Neural progenitor cell (in vitro differentiated cells): ENCODE measurements around the gene TADA3. TPM values are rescaled to one million over a fixed set of nuclear protein-coding genes. Genes with fewer than 3 reads are reported as not detected.

ENCODE experiments used
- DNase-seq: peaks from one replicate; pipeline ENCODE4 v3.0.0-alpha.2; 2016; ENCODE audit warnings: low spot score
- H2AFZ ChIP-seq: fragments of 200-600 bp; sonication (generic); replicated peaks from 2 replicates; pipeline ENCODE4 v1.6.1; 2016; ENCODE audit warnings: antibody characterized with exemption
- H3F3A ChIP-seq: fragments of 200-600 bp; sonication (generic); 2 replicates; pipeline ENCODE4 v1.6.1; 2016; ENCODE audit warnings: antibody characterized with exemption, low read depth
- H3K27ac ChIP-seq: fragments of 200-600 bp; sonication (generic); 2 replicates; pipeline ENCODE4 v1.5.1; 2016; ENCODE audit warnings: mild to moderate bottlenecking
- H3K27me3 ChIP-seq: fragments of 200-600 bp; sonication (generic); 2 replicates; pipeline ENCODE4 v1.6.1; 2016; ENCODE audit warnings: mild to moderate bottlenecking, moderate library complexity
- H3K36me3 ChIP-seq: fragments of 200-600 bp; sonication (generic); 2 replicates; pipeline ENCODE4 v1.5.1; 2016
- H3K4me1 ChIP-seq: fragments of 200-600 bp; sonication (generic); 2 replicates; pipeline ENCODE4 v1.6.1; 2016; ENCODE audit warnings: mixed run types
- H3K4me2 ChIP-seq: fragments of 200-600 bp; sonication (generic); 2 replicates; pipeline ENCODE4 v1.6.1; 2016
- H3K4me3 ChIP-seq: fragments of 200-600 bp; sonication (generic); 2 replicates; pipeline ENCODE4 v1.5.1; 2016
- H3K79me2 ChIP-seq: fragments of 200-600 bp; sonication (generic); 2 replicates; pipeline ENCODE4 v1.6.1; 2016; ENCODE audit warnings: low read depth
- H3K9ac ChIP-seq: fragments of 200-600 bp; sonication (generic); 2 replicates; pipeline ENCODE4 v1.6.1; 2016
- H3K9me3 ChIP-seq: fragments of 200-600 bp; sonication (generic); 2 replicates; pipeline ENCODE4 v1.5.1; 2016; ENCODE audit warnings: low read depth
- H4K20me1 ChIP-seq: fragments of 200-600 bp; sonication (generic); 2 replicates; pipeline ENCODE4 v1.6.1; 2016; ENCODE audit warnings: low read depth
- H3K27ac Mint-ChIP-seq: 3 replicates; pipeline ENCODE4 v1.8.0; 2021; ENCODE audit warnings: mixed read lengths
- H3K27me3 Mint-ChIP-seq: 2 replicates; pipeline ENCODE4 v1.8.0; 2022; ENCODE audit warnings: low read depth, mild to moderate bottlenecking, inconsistent platforms, moderate library complexity, mixed read lengths; ENCODE audit not compliant: insufficient read depth
- H3K36me3 Mint-ChIP-seq: 3 replicates; pipeline ENCODE4 v1.8.0; 2021; ENCODE audit warnings: mixed read lengths
- H3K4me1 Mint-ChIP-seq: 3 replicates; pipeline ENCODE4 v1.8.0; 2021; ENCODE audit warnings: mixed read lengths
- H3K4me3 Mint-ChIP-seq: 3 replicates; pipeline ENCODE4 v1.8.0; 2021; ENCODE audit warnings: mild to moderate bottlenecking, moderate library complexity, mixed read lengths
- H3K9me3 Mint-ChIP-seq: 3 replicates; pipeline ENCODE4 v1.8.0; 2020; ENCODE audit warnings: mixed read lengths
- EZH2 ChIP-seq: fragments of 200-600 bp; sonication (generic); IDR thresholded peaks from 2 replicates; pipeline ENCODE4 v1.6.1; 2017; ENCODE audit warnings: antibody characterized with exemption, mild to moderate bottlenecking, moderate library complexity
- EZH2phosphoT487 ChIP-seq: fragments of 200-600 bp; sonication (generic); IDR thresholded peaks from 2 replicates; pipeline ENCODE4 v1.6.1; 2017; ENCODE audit warnings: antibody characterized with exemption
- total RNA-seq: library from RNA; depleted of rRNA; stranded (reverse); fragments of >200 nt; gene quantifications from 2 replicates; pipeline ENCODE4 v1.2.3, GENCODE V29; 2015; ENCODE audit warnings: low replicate concordance
- TF ChIP-seq, protein P1 (sequence below): fragments of 200-600 bp; sonication (generic); IDR thresholded peaks from 2 replicates; pipeline ENCODE4 v1.5.1; 2017; ENCODE audit warnings: antibody characterized with exemption, mild to moderate bottlenecking

Gene TADA3
- total RNA-seq, 1 donor from 2014 or later = 50.8 TPM

DNA sequence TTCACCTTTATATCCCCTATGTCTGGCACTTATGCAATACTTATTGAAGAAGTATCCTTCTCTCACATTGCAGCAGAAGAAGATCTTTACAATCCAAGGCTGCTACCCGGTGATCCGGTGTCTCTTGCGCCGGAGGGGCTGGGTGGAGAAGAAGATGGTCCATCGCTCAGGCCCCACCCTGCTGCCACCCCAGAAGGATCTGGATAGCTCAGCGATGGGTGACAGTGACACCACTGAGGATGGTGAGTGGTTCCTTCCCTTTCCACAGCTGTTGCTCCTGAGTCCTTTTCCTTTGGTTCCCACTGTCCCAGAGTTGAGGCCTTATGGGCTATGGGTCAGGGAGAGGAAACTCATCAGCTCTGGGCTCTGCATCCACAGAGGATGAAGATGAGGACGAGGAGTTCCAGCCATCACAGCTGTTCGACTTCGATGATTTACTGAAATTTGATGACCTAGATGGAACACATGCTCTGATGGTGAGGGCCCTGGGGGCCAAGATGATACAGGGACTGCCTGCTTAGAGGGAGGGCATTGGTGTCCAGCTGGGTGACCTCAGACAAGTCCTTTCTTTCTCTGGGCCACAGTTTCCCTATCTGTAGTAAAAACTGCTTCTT, 20.7 kb upstream of the TADA3 start:
- Histone ChIP-seq H3K27ac (no peak overlapping the region), H3K36me3 (no peaks in the 10 kb centered on the region), H3F3A (peaks cover 17% of the 10 kb centered on the region), H3K4me2 (no peak overlapping the region), H3K4me1 (peaks cover 17% of the 10 kb centered on the region), H2AFZ (no peak overlapping the region), H3K9me3 (no peaks in the 10 kb centered on the region), H3K27me3 (peaks cover 14% of the 10 kb centered on the region), H4K20me1 (no peaks in the 10 kb centered on the region), H3K4me3 (no peak overlapping the region), H3K9ac (no peak overlapping the region), H3K79me2 (no peaks in the 10 kb centered on the region)
- Mint-ChIP-seq H3K36me3 (peaks cover 3% of the 10 kb centered on the region), H3K9me3 (no peaks in the 10 kb centered on the region), H3K27ac (no peak overlapping the region), H3K4me3 (no peak overlapping the region), H3K27me3 (peaks cover 10% of the 10 kb centered on the region), H3K4me1 (peaks cover 27% of the 10 kb centered on the region)
- DNase-seq = no peak
- no peak for TF ChIP-seq EZH2
- TF ChIP-seq EZH2phosphoT487 = no peak
- TF ChIP-seq, protein P1, sequence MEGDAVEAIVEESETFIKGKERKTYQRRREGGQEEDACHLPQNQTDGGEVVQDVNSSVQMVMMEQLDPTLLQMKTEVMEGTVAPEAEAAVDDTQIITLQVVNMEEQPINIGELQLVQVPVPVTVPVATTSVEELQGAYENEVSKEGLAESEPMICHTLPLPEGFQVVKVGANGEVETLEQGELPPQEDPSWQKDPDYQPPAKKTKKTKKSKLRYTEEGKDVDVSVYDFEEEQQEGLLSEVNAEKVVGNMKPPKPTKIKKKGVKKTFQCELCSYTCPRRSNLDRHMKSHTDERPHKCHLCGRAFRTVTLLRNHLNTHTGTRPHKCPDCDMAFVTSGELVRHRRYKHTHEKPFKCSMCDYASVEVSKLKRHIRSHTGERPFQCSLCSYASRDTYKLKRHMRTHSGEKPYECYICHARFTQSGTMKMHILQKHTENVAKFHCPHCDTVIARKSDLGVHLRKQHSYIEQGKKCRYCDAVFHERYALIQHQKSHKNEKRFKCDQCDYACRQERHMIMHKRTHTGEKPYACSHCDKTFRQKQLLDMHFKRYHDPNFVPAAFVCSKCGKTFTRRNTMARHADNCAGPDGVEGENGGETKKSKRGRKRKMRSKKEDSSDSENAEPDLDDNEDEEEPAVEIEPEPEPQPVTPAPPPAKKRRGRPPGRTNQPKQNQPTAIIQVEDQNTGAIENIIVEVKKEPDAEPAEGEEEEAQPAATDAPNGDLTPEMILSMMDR = no peak

DNA sequence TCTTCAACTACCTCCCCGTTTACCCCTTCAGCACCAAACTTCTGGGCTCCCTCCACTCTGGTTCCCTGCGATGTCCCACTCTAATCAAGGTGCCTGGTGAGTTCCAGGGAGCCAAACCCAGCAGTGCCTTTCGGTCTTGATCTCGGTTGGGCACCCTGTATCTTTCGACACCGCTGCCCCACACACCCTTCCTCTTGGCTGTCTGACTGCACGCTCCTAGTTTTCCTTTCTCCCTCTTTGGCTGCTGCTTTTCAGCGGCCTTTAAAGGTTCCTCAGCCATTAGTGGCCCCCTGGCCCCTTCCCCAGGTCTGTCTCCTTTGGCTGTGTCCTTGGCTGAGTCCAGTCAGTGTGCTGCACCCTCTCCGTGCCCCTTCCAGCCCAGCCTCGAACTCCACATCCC, 18.6 kb upstream of the TADA3 start:
- peaks cover 38% of the 10 kb centered on the region for H3F3A ChIP-seq
- H3K27ac ChIP-seq = no peak overlapping the region
- Mint-ChIP-seq H3K36me3 (peaks cover 5% of the 10 kb centered on the region), H3K4me1 (peaks cover 30% of the 10 kb centered on the region), H3K4me3 (peak overlapping the region; percentile 71), H3K27me3 (peaks cover under 1% of the 10 kb centered on the region), H3K9me3 (no peaks in the 10 kb centered on the region), H3K27ac (peak overlapping the region; percentile 85)
- H4K20me1 ChIP-seq = no peaks in the 10 kb centered on the region
- no peak overlapping the region for H3K9ac ChIP-seq
- H2AFZ ChIP-seq = no peak overlapping the region
- no peaks in the 10 kb centered on the region for H3K9me3 ChIP-seq
- no peaks in the 10 kb centered on the region for H3K36me3 ChIP-seq
- peaks cover 14% of the 10 kb centered on the region for H3K27me3 ChIP-seq
- peaks cover 35% of the 10 kb centered on the region for H3K4me1 ChIP-seq
- TF ChIP-seq, protein P1 = no peak
- TF ChIP-seq EZH2phosphoT487 = no peak
- no peak for TF ChIP-seq EZH2
- peak overlapping the region; percentile 90 for H3K4me2 ChIP-seq
- peak overlapping the region; percentile 69 for H3K4me3 ChIP-seq
- DNase-seq = no peak
- no peaks in the 10 kb centered on the region for H3K79me2 ChIP-seq

DNA sequence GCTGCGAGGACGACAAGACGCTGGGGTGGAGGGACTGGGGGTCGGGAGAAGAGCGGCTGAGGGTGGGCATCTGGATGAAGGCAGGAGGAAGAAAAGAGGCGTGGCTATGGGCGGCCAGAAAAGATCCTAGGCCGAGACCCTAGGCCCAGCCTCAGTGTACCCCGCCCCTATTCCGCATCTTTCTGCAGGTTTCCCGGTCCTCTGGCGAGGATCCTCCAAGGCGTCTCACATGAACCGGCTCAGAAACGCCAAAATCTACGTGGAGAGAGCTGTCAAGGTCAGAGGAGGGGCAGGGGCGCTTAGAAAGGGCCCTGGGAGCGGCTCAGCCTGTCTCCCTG, 18.1 kb upstream of the TADA3 start:
- Histone ChIP-seq H3K9me3 (no peaks in the 10 kb centered on the region), H3K27ac (no peak overlapping the region), H3K79me2 (no peaks in the 10 kb centered on the region), H3K4me3 (peak overlapping the region; percentile 69), H3K4me1 (peaks cover 35% of the 10 kb centered on the region), H3K9ac (peak overlapping the region; percentile 36), H3K4me2 (peak overlapping the region; percentile 90), H3F3A (peaks cover 41% of the 10 kb centered on the region), H4K20me1 (no peaks in the 10 kb centered on the region), H3K36me3 (no peaks in the 10 kb centered on the region), H2AFZ (peak overlapping the region; percentile 85), H3K27me3 (peaks cover 14% of the 10 kb centered on the region)
- Mint-ChIP-seq H3K4me3 (peak overlapping the region; percentile 71), H3K27me3 (no peaks in the 10 kb centered on the region), H3K4me1 (peaks cover 30% of the 10 kb centered on the region), H3K9me3 (no peaks in the 10 kb centered on the region), H3K27ac (no peak overlapping the region), H3K36me3 (peaks cover 5% of the 10 kb centered on the region)
- DNase-seq = peak; percentile 62
- TF ChIP-seq EZH2 = peak; percentile 34
- TF ChIP-seq EZH2phosphoT487 = no peak

DNA sequence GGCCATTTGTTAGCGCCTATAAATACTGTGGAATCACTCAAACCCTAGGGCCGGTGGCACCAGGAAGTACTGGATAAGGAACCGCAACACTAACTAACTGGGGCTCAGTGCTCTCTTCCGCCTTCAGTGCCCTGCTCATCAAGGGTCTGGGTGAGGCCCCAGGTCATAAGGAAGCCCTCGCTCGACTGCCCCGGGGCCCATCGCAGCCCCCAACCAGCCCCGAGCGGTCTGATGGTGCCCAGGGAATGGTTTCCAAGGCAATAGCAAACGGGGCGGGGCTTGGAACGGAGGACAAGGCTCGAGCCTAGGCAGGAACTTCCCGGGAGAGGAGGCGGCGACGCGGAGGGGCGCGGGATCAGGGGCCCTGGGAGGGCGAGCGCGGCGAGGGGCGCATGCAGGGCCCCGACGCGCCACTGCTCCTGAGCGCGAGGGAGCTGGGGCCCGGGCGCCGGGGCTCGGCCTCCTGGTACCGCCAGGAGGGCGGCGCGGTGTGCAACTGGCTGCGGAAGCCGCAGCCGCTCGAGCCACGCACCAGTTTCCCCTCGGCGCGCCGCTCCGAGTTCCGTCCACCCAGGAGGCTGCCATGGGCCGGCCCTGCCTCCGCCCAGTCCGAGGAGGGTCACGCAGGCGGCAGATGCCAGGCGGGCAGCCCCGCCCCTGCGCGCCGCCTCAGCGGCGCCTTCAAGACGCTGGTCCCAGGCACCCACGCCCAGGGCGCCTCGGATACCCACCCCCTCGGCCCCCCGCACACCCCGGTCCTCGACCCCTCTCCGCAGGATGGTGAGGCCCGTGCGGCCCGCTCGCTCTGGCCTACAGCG, 17.6 kb upstream of the TADA3 start, which contains the start of gene TTLL3:
Gene TTLL3 (plus strand): TSS at position 648 of the 818 bp plus-strand sequence. CDS start 400 bp downstream, outside the sequence.
- Mint-ChIP-seq H3K9me3 (no peaks in the 10 kb centered on the region), H3K27me3 (peaks cover under 1% of the 10 kb centered on the region), H3K27ac (peak within 1 kb of the TSS; percentile 85), H3K4me3 (peak within 1 kb of the TSS; percentile 83), H3K36me3 (peaks cover 5% of the 10 kb centered on the region), H3K4me1 (peaks cover 30% of the 10 kb centered on the region)
- TF ChIP-seq, protein P1 = no peak
- TF ChIP-seq EZH2phosphoT487 (no peak), EZH2 (peak; percentile 11)
- H3K4me1 ChIP-seq = peaks cover 35% of the 10 kb centered on the region
- H3F3A ChIP-seq = peaks cover 42% of the 10 kb centered on the region
- peak within 1 kb of the TSS; percentile 90 for H3K4me2 ChIP-seq
- H3K27ac ChIP-seq = no peak within 1 kb of the TSS
- H2AFZ ChIP-seq = peak within 1 kb of the TSS; percentile 85
- DNase-seq = peak; percentile 87
- no peaks in the 10 kb centered on the region for H3K9me3 ChIP-seq
- peak within 1 kb of the TSS; percentile 36 for H3K9ac ChIP-seq
- H3K36me3 ChIP-seq = no peaks in the 10 kb centered on the region
- H4K20me1 ChIP-seq = no peaks in the 10 kb centered on the region
- peaks cover 14% of the 10 kb centered on the region for H3K27me3 ChIP-seq
- no peaks in the 10 kb centered on the region for H3K79me2 ChIP-seq
- peak within 1 kb of the TSS; percentile 69 for H3K4me3 ChIP-seq
